HepG2 (cell line): ENCODE data around the gene TCERG1L. TPM values are rescaled to one million over a fixed set of nuclear protein-coding genes. Genes with fewer than 3 reads are reported as not detected.

Source experiments
- ATAC-seq: fragments of 200-7000 bp; cut with Tn5 transposase; 3 replicates; pipeline ENCODE4 v1.9.1; 2020; ENCODE audit warnings: mild to moderate bottlenecking, moderate library complexity
- BruUV-seq: library from RNA; stranded (reverse); fragments of 400-500 nt; replicated peaks from 2 replicates; lab custom pipeline; 2021; lab: Mats Ljungman, UMichigan
- CTCF ChIA-PET: fragments of 300-600 bp; formaldehyde crosslinking; extraction: SDS; loops from one replicate; lab custom pipeline; 2021; ENCODE audit warnings: low total read pairs, inconsistent platforms, low intra/inter-chr PET ratio; lab: Yijun Ruan, JAX
- POLR2A ChIA-PET: fragments of 350-600 bp; sonication (Branson Sonifier 250); formaldehyde crosslinking; loops from one replicate; lab custom pipeline; 2020; ENCODE audit warnings: antibody characterized with exemption, inconsistent platforms; lab: Yijun Ruan, JAX
- DNase-seq: peaks from one replicate; pipeline ENCODE4 v3.0.0-alpha.2; 2015; ENCODE audit warnings: low spot score
- FAIRE-seq: peaks from 3 replicates; lab custom pipeline; 2011; peaks lifted over from hg19 to GRCh38; lab: Jason Lieb, UNC
- H2AFZ ChIP-seq: one replicate; pipeline ENCODE4 v1.6.1; 2011; ENCODE audit warnings: low read length, inconsistent platforms
- H3K27ac ChIP-seq: fragments of 300-600 bp; 3 replicates; pipeline ENCODE4 v1.8.0; 2011; ENCODE audit warnings: mixed run types, mild to moderate bottlenecking, mixed read lengths, low read length, inconsistent platforms; ENCODE audit not compliant: insufficient read depth; ENCODE audit errors: extremely low read length
- H3K27me3 ChIP-seq, 2 experiments: fragments of 200-600 bp in 1 of 2; 2 replicates in 1 of 2; 3 replicates in 1 of 2; pipeline versions ENCODE4 v1.6.0 to v1.8.0; 2011; ENCODE audit warnings: low read length in 2 of 2, mild to moderate bottlenecking in 2 of 2, moderate library complexity in 2 of 2, inconsistent platforms in 1 of 2; ENCODE audit not compliant: insufficient read depth in 2 of 2, control insufficient read depth in 1 of 2
- H3K36me3 ChIP-seq, 2 experiments: fragments of 200-600 bp in 1 of 2; replicated peaks in 1 of 2; 2 replicates in 1 of 2; 3 replicates in 1 of 2; pipeline versions ENCODE4 v1.5.1 to v1.8.0; 2011; ENCODE audit warnings: low read length in 2 of 2, inconsistent platforms in 1 of 2; ENCODE audit not compliant: insufficient read depth in 2 of 2, control insufficient read depth in 1 of 2
- H3K4me1 ChIP-seq: 2 replicates; pipeline ENCODE4 v1.5.1; 2012; ENCODE audit warnings: low read length, inconsistent platforms; ENCODE audit not compliant: insufficient read depth
- H3K4me2 ChIP-seq: 2 replicates; pipeline ENCODE4 v1.6.0; 2011; ENCODE audit warnings: low read depth, low read length, inconsistent platforms
- H3K4me3 ChIP-seq, 3 experiments: fragments of 200-600 bp in 1 of 3; sonication (generic), shearing (Covaris generic) in 1 of 3; replicated peaks in 1 of 3; 2 replicates each; pipeline ENCODE4 v1.5.1; 2011 to 2016; ENCODE audit warnings: low read length in 3 of 3, inconsistent platforms in 2 of 3, low read depth in 2 of 3, mild to moderate bottlenecking in 2 of 3, control low read depth in 1 of 3, mixed read lengths in 1 of 3; ENCODE audit not compliant: insufficient read depth in 1 of 3
- H3K79me2 ChIP-seq: one replicate; pipeline ENCODE4 v1.6.1; 2011; ENCODE audit warnings: low read length, inconsistent platforms; ENCODE audit not compliant: insufficient read depth
- H3K9ac ChIP-seq: 2 replicates; pipeline ENCODE4 v1.6.0; 2011; ENCODE audit warnings: mild to moderate bottlenecking, low read depth, low read length, inconsistent platforms; ENCODE audit not compliant: insufficient read depth
- H3K9me3 ChIP-seq: 2 replicates; pipeline ENCODE4 v1.5.1; 2012; ENCODE audit warnings: mild to moderate bottlenecking, low read length
- H4K20me1 ChIP-seq: 2 replicates; pipeline ENCODE4 v1.6.0; 2011; ENCODE audit warnings: inconsistent platforms, mild to moderate bottlenecking, low read length, moderate library complexity; ENCODE audit not compliant: insufficient read depth
- JDP2 ChIP-seq: sonication (generic); formaldehyde crosslinking; IDR thresholded peaks from 2 replicates; pipeline ENCODE4 v1.8.1; 2022; ENCODE audit warnings: missing genetic modification reagents, borderline replicate concordance
- NFIC ChIP-seq: IDR thresholded peaks from 2 replicates; pipeline ENCODE4 v1.6.1; 2012; ENCODE audit warnings: mild to moderate bottlenecking, low read length, inconsistent platforms
- SAP130 ChIP-seq: IDR thresholded peaks from 2 replicates; pipeline ENCODE4 v1.6.1; 2016; ENCODE audit warnings: low read depth
- SNAPC2 ChIP-seq: sonication (generic); formaldehyde crosslinking; IDR thresholded peaks from 2 replicates; pipeline ENCODE4 v1.8.1; 2022; ENCODE audit warnings: mild to moderate bottlenecking, missing genetic modification reagents
- ZFAT ChIP-seq: sonication (generic); formaldehyde crosslinking; conservative IDR thresholded peaks from 2 replicates; pipeline ENCODE4 v1.8.1; 2023; ENCODE audit warnings: missing genetic modification reagents, inconsistent platforms
- ZNF547 ChIP-seq: sonication (generic); formaldehyde crosslinking; IDR thresholded peaks from 2 replicates; pipeline ENCODE4 v1.5.1; 2020; ENCODE audit warnings: mild to moderate bottlenecking, missing genetic modification reagents
- ZNF792 ChIP-seq: IDR thresholded peaks from 2 replicates; pipeline ENCODE4 v1.6.1; 2016
- ZNF83 ChIP-seq: sonication (generic); formaldehyde crosslinking; IDR thresholded peaks from 2 replicates; pipeline ENCODE4 v1.4.0; 2020; ENCODE audit warnings: missing genetic modification reagents, mild to moderate bottlenecking, borderline replicate concordance
- ZNF879 ChIP-seq: sonication (generic); formaldehyde crosslinking; IDR thresholded peaks from 2 replicates; pipeline ENCODE4 v1.8.1; 2023; ENCODE audit warnings: missing genetic modification reagents
- ZSCAN9 ChIP-seq: IDR thresholded peaks from 2 replicates; pipeline ENCODE4 v1.6.1; 2016; ENCODE audit warnings: borderline replicate concordance
- WGBS: methylation state at CpG from one replicate; pipeline ENCODE4 v1.1.6; 2017; ENCODE audit warnings: low lambda C conversion rate; 5-methylcytosine and 5-hydroxymethylcytosine counted together
- in situ Hi-C: cut with HindIII; loops from 2 replicates; pipeline ENCODE4 v1.10.0; 2017; ENCODE audit warnings: low pct_unique_long_range_greater_than_20kb; ENCODE audit not compliant: extremely low pct_ligation_motif_present
- intact Hi-C: fragments of 100-400 bp; cut with micrococcal nuclease; formaldehyde crosslinking; loops from one replicate; pipeline ENCODE4 v1.10.0; 2022; ENCODE audit not compliant: unreplicated experiment
- polyA plus RNA-seq, 8 experiments: library from polyadenylated mRNA; depleted of rRNA in 3 of 8; stranded (reverse) in 7 of 8; unstranded in 1 of 8; fragments of >200 nt; fragmentation: Illumina TruSeq in 4 of 8; extraction: Trizol in 4 of 8; gene quantifications; 2 replicates each; pipeline versions ENCODE4 v1.2.1 to v1.2.3, GENCODE V29; 2011 to 2016; ENCODE audit warnings: low read depth in 4 of 8, missing spikeins in 1 of 8, mixed read lengths in 1 of 8; ENCODE audit not compliant: insufficient read depth in 1 of 8
- total RNA-seq, 5 experiments: library from RNA; depleted of rRNA; stranded (reverse); fragments of >200 nt; fragmentation: Illumina TruSeq; extraction: Trizol; gene quantifications; 2 replicates each; pipeline ENCODE4 v1.2.3, GENCODE V29; 2016; ENCODE audit warnings: low read depth in 1 of 5
- TF ChIP-seq, protein P1 (sequence below): IDR thresholded peaks from 2 replicates; pipeline ENCODE4 v1.6.1; 2016; ENCODE audit warnings: mild to moderate bottlenecking
- TF ChIP-seq, protein P2 (sequence below): sonication (generic); formaldehyde crosslinking; IDR thresholded peaks from 2 replicates; pipeline ENCODE4 v1.4.0; 2020; ENCODE audit warnings: missing genetic modification reagents
- TF ChIP-seq, protein P3 (sequence below): sonication (generic); formaldehyde crosslinking; IDR thresholded peaks from 2 replicates; pipeline ENCODE4 v1.4.0; 2020; ENCODE audit warnings: missing genetic modification reagents
- TF ChIP-seq, protein P4 (sequence below): sonication (generic); formaldehyde crosslinking; IDR thresholded peaks from 2 replicates; pipeline ENCODE4 v1.4.0; 2020; ENCODE audit warnings: missing genetic modification reagents

Gene TCERG1L
- total and polyA plus RNA-seq, 2 of the 13 experiments (the other 11 are each of a cell fraction or from before 2014, with no cell fraction given), result not detected

DNA sequence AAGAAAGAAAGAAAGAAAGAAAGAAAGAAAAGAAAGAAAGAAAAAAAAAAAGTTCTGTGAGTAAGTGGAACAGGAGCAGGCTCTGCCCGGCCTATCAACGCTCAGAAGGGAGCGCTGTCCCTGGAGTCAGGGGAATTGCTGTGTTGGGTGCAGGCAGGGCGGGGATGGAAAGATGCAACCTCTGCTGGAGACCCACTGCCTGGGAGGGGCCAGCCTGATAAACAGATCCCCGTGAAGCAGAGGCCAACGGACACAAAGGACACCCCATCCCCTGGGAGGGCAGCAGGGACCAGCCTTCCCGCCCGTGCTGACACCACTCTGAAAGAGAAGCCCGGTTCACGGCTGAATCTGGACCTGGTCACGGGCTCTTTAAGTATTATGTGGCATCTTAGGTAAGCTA lies 54.5 kb downstream of the TCERG1L start:
- WGBS, result 18% methylated on average over 11 of the region's 11 CpGs
- Histone ChIP-seq H3K36me3 (no peaks in the 10 kb centered on the region), H3K79me2 (no peaks in the 10 kb centered on the region), H2AFZ (no peak overlapping the region), H3K9me3 (no peaks in the 10 kb centered on the region), H3K4me1 (no peaks in the 10 kb centered on the region), H3K9ac (no peak overlapping the region), H3K4me3 (no peak overlapping the region), H4K20me1 (no peaks in the 10 kb centered on the region), H3K4me2 (no peak overlapping the region), H3K27ac (no peak overlapping the region), H3K27me3 (peaks cover 2 to 50% of the 10 kb centered on the region in 2 experiments; a peak in 4 of 5 replicates)
- intact Hi-C loops, result no loop called here
- CTCF ChIA-PET, result no interaction called here
- BruUV-seq, result no TSS peak
- DNase-seq (no peak), ATAC-seq (no peak), FAIRE-seq (no peak)
- in situ Hi-C loops, result no loop called here
- POLR2A ChIA-PET, result no interaction called here
- no peak for TF ChIP-seq ZNF83
- TF ChIP-seq ZNF792 (CRISPR knock-in tag), result no peak
- TF ChIP-seq, protein P1, sequence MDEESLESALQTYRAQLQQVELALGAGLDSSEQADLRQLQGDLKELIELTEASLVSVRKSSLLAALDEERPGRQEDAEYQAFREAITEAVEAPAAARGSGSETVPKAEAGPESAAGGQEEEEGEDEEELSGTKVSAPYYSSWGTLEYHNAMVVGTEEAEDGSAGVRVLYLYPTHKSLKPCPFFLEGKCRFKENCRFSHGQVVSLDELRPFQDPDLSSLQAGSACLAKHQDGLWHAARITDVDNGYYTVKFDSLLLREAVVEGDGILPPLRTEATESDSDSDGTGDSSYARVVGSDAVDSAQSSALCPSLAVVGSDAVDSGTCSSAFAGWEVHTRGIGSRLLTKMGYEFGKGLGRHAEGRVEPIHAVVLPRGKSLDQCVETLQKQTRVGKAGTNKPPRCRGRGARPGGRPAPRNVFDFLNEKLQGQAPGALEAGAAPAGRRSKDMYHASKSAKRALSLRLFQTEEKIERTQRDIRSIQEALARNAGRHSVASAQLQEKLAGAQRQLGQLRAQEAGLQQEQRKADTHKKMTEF (CRISPR knock-in tag), result no peak
- TF ChIP-seq SAP130, result no peak
- TF ChIP-seq, protein P2, sequence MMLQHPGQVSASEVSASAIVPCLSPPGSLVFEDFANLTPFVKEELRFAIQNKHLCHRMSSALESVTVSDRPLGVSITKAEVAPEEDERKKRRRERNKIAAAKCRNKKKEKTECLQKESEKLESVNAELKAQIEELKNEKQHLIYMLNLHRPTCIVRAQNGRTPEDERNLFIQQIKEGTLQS (CRISPR knock-in tag), result no peak
- no peak for TF ChIP-seq ZNF547 (CRISPR knock-in tag)
- TF ChIP-seq ZNF879 (CRISPR knock-in tag), result no peak
- no peak for TF ChIP-seq ZFAT
- TF ChIP-seq, protein P3, sequence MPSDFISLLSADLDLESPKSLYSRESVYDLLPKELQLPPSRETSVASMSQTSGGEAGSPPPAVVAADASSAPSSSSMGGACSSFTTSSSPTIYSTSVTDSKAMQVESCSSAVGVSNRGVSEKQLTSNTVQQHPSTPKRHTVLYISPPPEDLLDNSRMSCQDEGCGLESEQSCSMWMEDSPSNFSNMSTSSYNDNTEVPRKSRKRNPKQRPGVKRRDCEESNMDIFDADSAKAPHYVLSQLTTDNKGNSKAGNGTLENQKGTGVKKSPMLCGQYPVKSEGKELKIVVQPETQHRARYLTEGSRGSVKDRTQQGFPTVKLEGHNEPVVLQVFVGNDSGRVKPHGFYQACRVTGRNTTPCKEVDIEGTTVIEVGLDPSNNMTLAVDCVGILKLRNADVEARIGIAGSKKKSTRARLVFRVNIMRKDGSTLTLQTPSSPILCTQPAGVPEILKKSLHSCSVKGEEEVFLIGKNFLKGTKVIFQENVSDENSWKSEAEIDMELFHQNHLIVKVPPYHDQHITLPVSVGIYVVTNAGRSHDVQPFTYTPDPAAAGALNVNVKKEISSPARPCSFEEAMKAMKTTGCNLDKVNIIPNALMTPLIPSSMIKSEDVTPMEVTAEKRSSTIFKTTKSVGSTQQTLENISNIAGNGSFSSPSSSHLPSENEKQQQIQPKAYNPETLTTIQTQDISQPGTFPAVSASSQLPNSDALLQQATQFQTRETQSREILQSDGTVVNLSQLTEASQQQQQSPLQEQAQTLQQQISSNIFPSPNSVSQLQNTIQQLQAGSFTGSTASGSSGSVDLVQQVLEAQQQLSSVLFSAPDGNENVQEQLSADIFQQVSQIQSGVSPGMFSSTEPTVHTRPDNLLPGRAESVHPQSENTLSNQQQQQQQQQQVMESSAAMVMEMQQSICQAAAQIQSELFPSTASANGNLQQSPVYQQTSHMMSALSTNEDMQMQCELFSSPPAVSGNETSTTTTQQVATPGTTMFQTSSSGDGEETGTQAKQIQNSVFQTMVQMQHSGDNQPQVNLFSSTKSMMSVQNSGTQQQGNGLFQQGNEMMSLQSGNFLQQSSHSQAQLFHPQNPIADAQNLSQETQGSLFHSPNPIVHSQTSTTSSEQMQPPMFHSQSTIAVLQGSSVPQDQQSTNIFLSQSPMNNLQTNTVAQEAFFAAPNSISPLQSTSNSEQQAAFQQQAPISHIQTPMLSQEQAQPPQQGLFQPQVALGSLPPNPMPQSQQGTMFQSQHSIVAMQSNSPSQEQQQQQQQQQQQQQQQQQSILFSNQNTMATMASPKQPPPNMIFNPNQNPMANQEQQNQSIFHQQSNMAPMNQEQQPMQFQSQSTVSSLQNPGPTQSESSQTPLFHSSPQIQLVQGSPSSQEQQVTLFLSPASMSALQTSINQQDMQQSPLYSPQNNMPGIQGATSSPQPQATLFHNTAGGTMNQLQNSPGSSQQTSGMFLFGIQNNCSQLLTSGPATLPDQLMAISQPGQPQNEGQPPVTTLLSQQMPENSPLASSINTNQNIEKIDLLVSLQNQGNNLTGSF (CRISPR knock-in tag), result no peak
- TF ChIP-seq SNAPC2 (CRISPR knock-in tag), result no peak
- no peak for TF ChIP-seq ZSCAN9 (CRISPR knock-in tag)
- TF ChIP-seq NFIC, result no peak
- TF ChIP-seq, protein P4, sequence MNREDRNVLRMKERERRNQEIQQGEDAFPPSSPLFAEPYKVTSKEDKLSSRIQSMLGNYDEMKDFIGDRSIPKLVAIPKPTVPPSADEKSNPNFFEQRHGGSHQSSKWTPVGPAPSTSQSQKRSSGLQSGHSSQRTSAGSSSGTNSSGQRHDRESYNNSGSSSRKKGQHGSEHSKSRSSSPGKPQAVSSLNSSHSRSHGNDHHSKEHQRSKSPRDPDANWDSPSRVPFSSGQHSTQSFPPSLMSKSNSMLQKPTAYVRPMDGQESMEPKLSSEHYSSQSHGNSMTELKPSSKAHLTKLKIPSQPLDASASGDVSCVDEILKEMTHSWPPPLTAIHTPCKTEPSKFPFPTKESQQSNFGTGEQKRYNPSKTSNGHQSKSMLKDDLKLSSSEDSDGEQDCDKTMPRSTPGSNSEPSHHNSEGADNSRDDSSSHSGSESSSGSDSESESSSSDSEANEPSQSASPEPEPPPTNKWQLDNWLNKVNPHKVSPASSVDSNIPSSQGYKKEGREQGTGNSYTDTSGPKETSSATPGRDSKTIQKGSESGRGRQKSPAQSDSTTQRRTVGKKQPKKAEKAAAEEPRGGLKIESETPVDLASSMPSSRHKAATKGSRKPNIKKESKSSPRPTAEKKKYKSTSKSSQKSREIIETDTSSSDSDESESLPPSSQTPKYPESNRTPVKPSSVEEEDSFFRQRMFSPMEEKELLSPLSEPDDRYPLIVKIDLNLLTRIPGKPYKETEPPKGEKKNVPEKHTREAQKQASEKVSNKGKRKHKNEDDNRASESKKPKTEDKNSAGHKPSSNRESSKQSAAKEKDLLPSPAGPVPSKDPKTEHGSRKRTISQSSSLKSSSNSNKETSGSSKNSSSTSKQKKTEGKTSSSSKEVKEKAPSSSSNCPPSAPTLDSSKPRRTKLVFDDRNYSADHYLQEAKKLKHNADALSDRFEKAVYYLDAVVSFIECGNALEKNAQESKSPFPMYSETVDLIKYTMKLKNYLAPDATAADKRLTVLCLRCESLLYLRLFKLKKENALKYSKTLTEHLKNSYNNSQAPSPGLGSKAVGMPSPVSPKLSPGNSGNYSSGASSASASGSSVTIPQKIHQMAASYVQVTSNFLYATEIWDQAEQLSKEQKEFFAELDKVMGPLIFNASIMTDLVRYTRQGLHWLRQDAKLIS (CRISPR knock-in tag), result no peak
- TF ChIP-seq JDP2 (CRISPR knock-in tag), result no peak
